ENCODE measurements around the gene ZC3H7A.
"Not testable (repeated sequence)": the region's sequence is repeated elsewhere in the genome, so short reads cannot be mapped to it uniquely, and the experiment has no call there.

The ZC3H7A gene, protein sequence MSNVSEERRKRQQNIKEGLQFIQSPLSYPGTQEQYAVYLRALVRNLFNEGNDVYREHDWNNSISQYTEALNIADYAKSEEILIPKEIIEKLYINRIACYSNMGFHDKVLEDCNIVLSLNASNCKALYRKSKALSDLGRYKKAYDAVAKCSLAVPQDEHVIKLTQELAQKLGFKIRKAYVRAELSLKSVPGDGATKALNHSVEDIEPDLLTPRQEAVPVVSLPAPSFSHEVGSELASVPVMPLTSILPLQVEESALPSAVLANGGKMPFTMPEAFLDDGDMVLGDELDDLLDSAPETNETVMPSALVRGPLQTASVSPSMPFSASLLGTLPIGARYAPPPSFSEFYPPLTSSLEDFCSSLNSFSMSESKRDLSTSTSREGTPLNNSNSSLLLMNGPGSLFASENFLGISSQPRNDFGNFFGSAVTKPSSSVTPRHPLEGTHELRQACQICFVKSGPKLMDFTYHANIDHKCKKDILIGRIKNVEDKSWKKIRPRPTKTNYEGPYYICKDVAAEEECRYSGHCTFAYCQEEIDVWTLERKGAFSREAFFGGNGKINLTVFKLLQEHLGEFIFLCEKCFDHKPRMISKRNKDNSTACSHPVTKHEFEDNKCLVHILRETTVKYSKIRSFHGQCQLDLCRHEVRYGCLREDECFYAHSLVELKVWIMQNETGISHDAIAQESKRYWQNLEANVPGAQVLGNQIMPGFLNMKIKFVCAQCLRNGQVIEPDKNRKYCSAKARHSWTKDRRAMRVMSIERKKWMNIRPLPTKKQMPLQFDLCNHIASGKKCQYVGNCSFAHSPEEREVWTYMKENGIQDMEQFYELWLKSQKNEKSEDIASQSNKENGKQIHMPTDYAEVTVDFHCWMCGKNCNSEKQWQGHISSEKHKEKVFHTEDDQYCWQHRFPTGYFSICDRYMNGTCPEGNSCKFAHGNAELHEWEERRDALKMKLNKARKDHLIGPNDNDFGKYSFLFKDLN

DNA sequence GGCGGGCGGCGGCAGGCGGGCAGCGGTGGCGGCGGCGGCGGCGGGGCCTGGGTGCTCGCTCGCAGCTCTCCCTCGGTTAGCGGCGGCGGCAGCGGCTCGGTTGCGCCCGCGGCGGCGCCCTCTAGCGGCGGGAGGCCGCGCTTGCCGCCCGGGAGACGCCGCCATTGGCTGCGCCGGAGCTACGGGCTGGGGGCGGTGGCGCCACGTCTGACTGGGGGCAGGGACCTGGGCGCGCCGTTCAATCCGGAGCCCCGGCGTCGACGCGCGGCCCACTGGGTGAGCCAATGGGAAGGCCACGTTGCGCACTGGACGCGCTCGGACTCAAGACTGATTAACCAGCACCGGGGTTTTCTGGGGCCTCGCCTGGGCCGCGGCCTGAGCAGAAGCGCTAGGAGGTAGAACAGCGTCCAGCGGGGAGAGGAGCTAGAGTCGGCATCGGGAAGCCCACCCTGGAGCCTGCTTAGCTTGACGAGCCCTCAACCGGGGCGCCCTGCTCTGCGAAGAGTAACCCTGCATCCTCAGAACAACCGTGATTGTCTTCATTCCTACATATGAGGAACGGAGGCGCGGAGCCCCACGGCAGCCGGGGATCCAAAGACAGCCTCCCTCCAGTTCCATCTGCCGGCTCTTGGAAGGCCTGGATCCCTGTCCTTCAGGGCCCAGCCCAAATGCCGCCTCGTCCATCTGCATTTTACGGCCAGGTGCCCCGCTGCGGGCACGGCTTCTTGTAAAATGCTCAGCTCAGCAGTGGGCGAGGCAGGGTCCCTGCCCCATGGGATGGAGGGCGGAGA, at the start of gene ZC3H7A:
Gene ZC3H7A (minus strand): TSS at position 93 of the 791 bp plus-strand sequence. CDS start 14,904 bp downstream, outside the sequence.
- DNase-seq, result peak; percentile 73 to 97 (median 94)

DNA sequence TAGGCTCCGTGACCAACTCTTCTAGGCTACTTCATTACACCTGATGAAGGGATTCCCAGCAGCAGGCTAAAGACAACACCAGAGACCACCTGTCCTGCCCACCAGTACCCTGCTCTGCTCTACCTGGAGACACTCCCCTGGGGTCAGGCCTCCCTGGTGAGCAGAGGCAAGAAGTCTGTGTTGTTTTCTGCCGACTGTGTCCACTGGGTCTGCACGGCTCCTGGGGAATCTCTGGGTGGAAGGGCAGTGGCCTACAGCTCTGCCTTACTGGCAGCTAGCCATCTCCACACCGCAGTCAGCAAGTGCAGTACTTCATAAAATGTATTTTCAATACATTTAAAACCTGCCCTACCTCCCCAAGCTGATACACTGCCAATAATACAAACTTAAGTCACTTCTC, 47.4 kb upstream of the ZC3H7A start:
- no peak for DNase-seq

DNA sequence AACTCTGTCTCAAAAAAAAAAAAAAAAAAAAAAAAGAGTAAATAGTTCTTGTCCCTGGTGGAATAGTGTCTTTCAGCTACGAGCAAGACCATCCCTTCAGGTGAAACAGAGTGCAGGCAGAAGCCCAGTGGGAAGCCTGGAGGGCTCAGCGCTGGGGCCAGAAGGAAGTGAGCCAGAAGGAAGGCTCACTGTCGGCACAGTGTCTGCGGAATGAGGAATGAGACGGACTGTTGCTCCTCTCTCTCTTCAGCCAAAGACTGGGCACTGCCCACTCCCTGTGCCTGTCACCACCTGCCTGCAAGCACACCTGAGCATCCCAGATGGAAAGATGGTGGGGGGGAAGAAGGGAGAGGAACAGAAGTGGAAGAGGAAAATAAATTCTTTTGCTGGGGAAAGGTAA, 46.8 kb upstream of the ZC3H7A start:
- DNase-seq, result no peak

DNA sequence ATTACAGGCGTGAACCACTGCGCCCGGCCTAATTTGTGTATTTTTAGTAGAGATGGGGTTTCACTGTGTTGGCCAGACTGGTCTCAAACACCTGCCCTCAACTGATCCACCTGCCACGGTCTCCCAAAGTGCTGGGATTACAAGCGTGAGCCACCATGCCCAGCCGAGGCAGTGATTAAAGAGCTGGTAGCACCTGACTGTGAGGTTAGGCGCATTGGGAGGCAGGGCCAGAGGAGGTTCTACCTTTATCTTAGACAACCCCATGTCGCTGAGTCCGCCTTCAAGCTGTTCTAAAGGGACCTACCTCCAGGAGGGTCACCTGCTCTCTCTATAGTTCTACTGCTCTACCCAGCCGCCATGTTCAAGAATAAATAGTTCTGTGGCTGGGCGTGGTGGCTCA, 46.1 kb upstream of the ZC3H7A start:
- DNase-seq, result no peak

DNA sequence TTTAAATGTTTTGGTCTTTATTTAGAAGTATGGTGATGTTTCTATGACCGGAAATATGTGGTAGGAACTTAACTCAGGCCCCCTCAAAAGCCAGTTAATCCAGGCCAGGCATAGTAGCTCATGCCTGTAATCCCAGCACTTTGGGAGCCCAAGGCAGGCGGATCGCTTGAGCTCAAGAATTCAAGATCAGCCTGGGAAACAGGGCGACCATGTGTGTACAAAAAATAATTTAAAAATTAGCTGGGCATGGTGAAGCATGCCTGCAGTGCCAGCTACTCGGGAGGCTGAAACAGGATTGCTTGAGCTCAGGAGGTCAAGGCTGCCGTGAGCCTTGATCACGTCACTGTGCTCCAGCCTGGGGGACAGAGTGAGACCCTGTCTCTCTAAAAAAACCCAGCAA, 44.0 kb upstream of the ZC3H7A start:
- DNase-seq, result no peak

DNA sequence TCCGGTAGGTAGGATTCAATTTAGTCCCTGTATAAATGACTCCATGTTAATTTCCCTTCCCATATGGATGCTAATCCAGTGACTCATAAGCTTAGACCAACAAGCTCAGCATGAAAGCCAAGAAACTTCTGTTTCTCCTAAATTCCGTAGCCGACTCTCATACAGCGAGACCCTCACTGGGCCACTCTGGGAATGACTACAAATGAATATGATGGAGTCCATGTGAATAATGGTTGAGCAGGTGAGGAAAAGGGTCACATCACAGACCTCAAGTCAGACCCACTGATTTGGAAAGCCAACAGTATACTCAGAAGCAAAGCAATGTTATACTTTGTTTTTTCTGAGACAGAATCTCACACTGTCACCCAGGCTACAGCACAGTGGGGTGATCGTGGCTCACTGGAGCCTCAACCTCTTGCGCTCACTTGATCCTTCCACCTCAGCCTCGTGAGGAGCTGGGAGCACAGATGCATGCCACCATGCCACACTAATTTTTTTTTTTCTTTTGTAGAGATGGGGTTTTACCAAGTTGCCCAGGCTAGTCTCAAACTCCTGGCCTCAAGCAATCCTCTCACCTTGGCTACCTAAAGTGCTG, 39.7 kb upstream of the ZC3H7A start:
- DNase-seq, result no peak

DNA sequence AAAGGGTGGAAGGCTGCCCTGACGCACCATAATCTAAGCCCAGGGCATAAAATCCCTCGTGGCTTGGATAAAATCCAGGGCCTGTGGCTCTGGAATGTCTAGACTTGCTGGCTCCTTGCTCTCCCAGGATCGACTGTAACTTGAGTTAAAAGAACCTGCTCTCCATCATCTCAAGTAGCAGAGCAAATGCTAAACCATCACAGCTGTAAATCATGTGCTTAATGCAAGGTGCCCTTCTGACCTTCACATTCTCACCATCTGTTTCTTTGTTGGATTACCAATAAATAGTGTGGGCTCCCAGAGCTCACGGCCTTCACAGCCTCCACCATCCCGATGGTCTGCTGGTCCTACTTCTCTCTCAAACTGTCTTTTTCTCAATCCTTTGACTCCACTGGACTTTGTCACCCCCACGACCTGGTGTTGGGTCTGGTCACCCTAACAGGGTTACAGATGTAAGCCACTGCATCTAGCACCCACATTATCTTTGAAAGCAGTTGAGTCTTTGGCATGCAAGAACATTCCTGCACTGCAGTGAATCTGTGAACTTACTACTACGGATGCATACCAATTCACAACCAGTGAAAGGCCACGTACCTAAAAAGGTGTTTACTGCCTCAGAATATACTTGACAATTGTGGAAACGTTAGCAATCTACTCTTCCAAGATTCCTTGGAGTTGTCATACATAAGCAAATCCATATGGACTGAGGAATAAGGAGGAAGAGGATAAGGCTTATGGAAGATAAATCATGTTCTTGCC, 39.0 kb upstream of the ZC3H7A start:
- no peak for DNase-seq

DNA sequence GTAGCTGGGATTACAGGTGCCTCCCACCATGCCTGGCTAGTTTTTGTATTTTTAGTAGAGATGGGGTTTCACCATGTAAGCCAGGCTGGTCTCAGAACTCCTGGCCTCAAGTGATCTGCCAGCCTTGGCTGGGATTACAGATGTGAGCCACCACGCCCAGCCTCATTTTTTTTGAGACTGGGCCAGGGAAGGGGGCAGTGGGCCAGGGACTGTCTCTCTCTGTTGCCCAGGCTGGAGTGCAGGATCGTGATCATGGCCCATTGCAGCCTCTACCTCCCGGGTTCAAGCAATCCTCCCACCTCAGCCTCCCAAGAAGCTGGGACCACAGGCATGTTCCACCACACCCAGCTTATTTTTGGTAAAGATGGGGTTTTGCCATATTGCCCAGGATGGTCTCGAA, 38.3 kb upstream of the ZC3H7A start:
- no peak for DNase-seq

DNA sequence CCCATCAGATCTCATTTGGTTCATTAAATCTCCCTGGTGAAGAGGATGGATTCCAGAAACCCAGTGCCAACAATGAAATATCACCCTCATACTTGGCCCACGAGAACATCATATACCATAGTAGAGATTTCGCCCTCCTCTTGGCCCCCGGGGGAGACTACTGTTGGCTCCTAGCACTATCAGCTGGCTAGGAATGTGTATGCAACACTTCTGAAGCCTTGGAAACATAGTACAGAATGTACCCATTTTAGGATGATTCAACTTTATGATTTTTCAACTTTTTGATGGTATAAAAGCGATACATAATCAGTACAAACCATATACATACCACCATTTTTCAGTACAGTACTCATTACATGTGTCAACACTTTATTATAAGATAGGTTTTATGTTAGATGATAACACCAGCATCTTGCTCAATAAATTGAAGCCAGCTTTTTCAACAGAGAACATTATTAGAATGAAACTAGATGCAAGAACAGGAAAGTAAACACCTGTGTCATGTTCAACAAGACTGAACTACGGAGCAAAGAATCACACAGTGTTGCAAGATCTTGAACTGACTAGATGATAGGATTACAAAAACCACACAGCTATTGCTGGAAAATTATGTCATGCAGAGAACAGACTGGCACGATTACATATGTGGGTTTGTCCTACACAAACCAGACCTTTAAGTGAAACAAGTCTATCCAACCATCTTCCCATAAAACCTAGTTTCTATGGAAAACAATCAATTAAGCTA, 37.1 kb upstream of the ZC3H7A start:
- DNase-seq, result no peak

DNA sequence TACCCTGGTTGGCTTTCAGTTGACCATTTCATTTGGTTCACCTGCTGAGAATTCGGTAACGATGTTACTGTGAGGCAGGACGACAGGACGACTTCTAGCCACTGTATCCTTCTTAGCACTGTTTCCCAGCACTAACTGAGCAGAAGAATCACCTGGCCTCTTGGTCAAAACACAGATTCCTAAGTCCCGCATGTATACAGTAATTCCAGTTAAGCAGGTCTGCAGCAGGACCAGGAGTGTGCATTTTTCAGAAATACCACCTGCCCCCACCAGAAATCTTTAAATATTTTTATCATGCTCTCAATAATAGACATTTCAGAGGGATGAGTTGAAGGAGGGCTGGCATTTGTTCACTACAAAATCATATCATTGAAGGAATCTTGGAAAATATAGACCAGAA, 31.6 kb upstream of the ZC3H7A start:
- no peak for DNase-seq

DNA sequence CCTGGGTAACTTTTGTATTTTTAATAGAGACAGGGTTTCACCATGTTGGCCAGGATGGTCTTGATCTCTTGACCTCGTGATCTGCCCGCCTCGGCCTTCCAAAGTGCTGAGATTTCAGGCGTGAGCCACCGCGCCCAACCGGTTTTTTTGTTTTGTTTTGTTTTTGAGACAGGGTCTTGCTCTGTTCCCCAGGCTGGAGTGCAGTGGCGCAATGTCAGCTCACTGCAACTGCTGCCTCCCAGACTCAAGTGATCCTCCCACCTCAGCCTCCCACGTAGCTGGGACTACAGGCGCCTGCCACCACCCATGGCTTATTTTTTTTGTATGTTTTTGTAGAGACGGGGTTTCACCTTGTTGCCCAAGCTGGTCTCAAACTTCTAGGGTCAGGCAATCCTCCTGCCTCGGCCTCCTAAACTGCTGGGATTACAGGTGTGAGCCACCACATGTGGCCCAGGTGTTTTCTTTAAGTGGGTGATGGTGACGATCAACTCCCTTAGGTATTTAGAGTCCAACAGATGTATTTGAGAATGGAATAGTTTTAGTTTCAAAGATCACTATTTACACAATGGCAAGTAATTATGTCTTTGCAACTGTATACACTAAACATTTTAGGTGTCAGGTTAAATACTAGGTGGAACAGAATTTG, 28.6 kb upstream of the ZC3H7A start:
- DNase-seq, result not testable (repeated sequence)

DNA sequence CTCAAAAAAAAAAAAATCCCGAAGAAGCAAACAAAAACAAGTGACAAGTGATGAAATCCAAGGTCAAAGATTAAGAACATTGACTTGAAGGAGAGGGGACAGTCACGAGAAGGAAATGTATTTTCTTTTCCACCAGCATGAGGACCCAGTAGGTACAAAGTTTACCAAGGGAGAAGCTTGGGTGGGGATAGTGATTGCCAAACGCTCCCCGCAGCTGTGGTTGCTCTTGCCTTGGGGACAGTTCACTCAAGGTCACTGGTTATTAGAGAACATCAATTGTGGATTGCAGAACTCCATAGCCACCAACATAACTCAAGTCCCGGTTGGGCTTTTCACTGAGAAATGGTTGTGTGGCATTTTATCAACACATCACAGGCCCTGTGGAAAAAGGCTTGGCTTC, 27.3 kb upstream of the ZC3H7A start:
- no peak for DNase-seq

DNA sequence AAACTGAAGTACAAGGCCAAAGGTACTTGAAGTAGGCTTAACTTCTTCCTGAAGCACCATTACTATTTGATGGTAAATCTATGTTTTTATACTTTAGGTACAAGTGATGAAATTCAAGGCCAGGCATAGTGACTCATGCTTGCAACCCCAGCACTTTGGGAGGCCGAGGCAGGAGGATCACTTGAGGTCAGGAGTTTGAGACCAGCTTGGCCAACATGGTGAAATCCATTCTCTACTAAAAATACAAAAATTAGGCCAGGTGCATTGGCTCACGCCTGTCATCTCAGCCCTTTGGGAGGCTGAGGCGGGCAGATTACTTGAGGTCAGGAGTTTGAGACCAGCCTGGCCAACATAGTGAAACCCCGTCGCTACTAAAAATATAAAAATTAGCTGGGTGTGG, 26.6 kb upstream of the ZC3H7A start:
- DNase-seq, result not testable (repeated sequence)

DNA sequence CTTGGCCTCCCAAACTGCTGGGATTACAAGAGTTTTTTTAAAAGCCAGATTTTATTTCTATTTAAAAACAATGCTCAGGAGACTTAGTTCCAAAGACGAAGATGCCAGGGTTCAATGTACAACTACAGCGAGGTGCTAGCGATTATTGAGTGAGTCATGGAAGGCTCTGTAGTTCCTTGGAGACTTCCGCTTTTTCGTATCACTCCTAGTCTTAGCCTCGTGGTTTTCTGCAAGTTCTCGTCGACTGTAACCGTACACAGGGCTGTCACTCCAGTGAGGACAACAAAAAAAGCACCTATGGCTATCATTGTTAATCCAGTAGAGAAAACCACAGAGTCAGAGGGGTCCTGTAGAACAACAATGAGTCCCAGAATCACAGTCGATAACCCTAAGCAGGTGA, 22.7 kb upstream of the ZC3H7A start:
- no peak for DNase-seq

DNA sequence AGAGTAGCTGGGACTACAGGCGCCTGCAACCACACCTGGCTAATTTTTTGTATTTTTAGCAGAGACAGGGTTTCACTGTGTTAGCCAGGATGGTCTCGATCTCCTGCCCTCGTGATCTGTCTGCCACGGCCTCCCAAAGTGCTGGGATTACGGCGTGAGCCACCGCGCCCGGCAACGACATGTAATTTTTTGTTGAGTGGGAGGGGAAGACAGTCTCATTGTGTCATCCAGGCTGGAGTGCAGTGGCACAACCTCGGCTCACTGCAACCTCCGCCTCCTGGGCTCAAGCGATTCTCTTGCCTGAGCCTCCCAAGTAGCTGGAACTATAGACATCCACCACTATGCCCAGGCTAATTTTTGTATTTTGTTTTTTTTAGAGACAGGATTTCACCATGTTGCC, 21.9 kb upstream of the ZC3H7A start:
- not testable (repeated sequence) for DNase-seq

DNA sequence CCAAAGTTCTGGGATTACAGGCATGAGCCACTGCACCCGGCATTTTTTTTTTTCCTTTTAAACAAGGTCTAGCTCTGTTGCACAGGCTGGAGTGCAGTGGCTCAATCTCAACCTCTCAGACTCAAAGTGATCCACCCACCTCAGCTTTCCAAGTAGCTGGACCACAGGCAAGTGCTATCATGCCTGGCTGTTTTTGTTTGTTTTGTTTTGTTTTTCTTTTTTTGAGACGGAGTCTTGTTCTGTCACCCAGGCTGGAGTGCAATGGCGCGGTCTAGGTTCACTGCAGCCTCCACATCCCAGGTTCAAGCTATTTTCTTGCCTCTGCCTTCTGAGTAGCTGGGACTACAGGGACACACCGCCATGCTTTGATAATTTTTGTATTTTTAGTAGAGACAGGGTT, 19.1 kb upstream of the ZC3H7A start:
- no peak for DNase-seq

DNA sequence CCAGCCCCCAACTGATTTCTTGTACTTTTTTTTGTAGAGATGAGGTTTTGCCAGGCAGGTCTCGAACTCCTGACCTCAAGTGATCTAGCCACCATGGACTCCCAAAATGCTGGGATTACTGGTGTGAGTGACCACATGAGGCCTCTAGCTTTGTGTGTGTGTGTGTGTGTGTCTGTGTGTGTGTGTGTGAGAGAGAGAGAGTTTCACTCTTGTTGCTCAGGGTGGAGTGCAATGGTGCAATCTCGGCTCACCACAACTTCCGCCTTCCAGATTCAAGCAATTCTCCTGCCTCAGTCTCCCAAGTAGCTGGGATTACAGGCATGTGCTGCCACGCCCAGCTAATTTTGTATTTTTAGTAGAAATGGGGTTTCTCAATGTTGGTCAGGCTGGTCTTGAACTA, 17.7 kb upstream of the ZC3H7A start:
- DNase-seq, result not testable (repeated sequence)

DNA sequence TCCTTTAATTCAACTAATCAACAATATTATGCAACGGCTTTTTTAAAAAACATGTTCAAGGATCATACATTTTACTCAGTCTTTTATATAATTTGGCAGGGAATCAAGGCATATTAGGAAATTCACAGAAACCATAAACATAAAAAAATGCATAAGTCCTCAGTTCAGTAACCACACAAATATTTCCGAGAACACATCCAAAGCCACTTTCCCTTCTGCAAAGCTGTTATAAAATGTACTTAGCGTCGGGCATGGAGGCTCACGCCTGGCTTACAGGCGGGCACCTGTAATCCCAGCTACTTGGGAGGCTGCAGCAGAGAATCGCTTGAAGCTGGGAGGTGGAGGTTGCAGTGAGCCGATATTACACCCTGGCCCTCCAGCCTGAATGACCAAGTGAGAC, 9.7 kb upstream of the ZC3H7A start:
- no peak for DNase-seq

DNA sequence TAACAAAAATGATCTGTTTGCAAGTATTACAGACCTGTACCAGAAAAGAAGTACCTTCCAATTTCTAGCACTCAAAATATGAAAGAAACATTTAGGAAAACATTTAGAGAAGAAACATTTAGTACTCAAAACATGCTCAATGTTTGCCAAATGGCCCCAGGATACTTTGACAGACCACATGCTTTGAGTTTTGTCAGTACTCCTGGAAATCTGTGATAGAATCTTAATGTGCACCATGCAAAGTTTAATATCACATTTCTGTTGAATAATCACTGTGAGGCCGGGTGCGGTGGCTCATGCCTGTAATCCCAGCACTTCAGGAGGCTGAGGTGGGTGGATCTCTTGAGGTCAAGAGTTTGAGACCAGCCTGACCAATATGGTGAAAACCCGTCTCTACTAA, 8.5 kb upstream of the ZC3H7A start:
- no peak for DNase-seq

Measured in anterior cingulate cortex (tissue), 58 donors.